ENCODE results near the gene ZNF341.

The ZNF341 gene

GRCh38 chr20:33770005-33770404 is 38.2 kb downstream of the ZNF341 start (continued):
- no peak for TF ChIP-seq ZNF585B (tag by site-specific recombination; IDR thresholded peaks at IDR 0.05)
- no peak for TF ChIP-seq PRDM10 (tag by site-specific recombination; IDR thresholded peaks at IDR 0.05)

- no peaks in the 10 kb centered on the region for H3K4me1 ChIP-seq (ENCODE audit: control insufficient read depth, insufficient read depth, low read length)
- CTCF ChIA-PET, result no interaction called here
- H3K36me3 ChIP-seq (ENCODE audit: control insufficient read depth in 2 of 2, insufficient read depth in 1 of 2, low read length in 2 of 2), result peaks cover 0 to 3% of the 10 kb centered on the region in 2 experiments; a peak in 2 of 3 replicates
- H3K9me3 ChIP-seq (ENCODE audit: control insufficient read depth, insufficient read depth, low read depth, low read length), result no peaks in the 10 kb centered on the region
- no peak overlapping the region for H3K27ac ChIP-seq (ENCODE audit: extremely low read depth, low read depth, low read length)
- TF ChIP-seq ZBTB21 (tag by site-specific recombination; IDR thresholded peaks at IDR 0.05) (peak; percentile 42; the same call in 1 of the 2 replicates), ZNF362 (tag by site-specific recombination; IDR thresholded peaks at IDR 0.05) (peak; percentile 89), ZNF324 (tag by site-specific recombination; IDR thresholded peaks at IDR 0.05) (no peak), ZNF639 (tag by site-specific recombination; IDR thresholded peaks at IDR 0.05) (no peak), ZNF521 (tag by site-specific recombination; IDR thresholded peaks at IDR 0.05) (no peak), ATF2 (tag by site-specific recombination; IDR thresholded peaks at IDR 0.05; ENCODE audit: low read depth) (peak; percentile 57), ZNF629 (tag by site-specific recombination; IDR thresholded peaks at IDR 0.05) (peak; percentile 42; the same call in 1 of the 2 replicates)
- POLR2A ChIA-PET, result no interaction called here
- no peak overlapping the region for H3K4me3 ChIP-seq (ENCODE audit: low read depth, low read length)
Observed at GRCh38 chr20:33771938-33772337, 40.1 kb downstream of the ZNF341 start.

GRCh38 chr20:33772439-33772838 is 40.6 kb downstream of the ZNF341 start:
- Histone ChIP-seq H3K9me3 (ENCODE audit: control insufficient read depth, insufficient read depth, low read depth, low read length) (no peaks in the 10 kb centered on the region), H3K4me3 (ENCODE audit: low read depth, low read length) (no peak overlapping the region), H3K4me1 (ENCODE audit: control insufficient read depth, insufficient read depth, low read length) (no peaks in the 10 kb centered on the region), H3K27ac (ENCODE audit: extremely low read depth, low read depth, low read length) (no peak overlapping the region), H3K36me3 (ENCODE audit: control insufficient read depth in 2 of 2, insufficient read depth in 1 of 2, low read length in 2 of 2) (peaks cover 0 to 3% of the 10 kb centered on the region in 2 experiments; a peak in 2 of 3 replicates)
- POLR2A ChIA-PET, result no interaction called here
- CTCF ChIA-PET, result no interaction called here
- TF ChIP-seq ZFP37 (tag by site-specific recombination; IDR thresholded peaks at IDR 0.05) (no peak), ZFP3 (tag by site-specific recombination; IDR thresholded peaks at IDR 0.05; ENCODE audit: low read depth) (peak; percentile 87)

- ChIA-PET CTCF (no interaction called here), POLR2A (no interaction called here)
- H3K4me1 ChIP-seq (ENCODE audit: control insufficient read depth, insufficient read depth, low read length), result no peaks in the 10 kb centered on the region
- TF ChIP-seq ZNF664 (tag by site-specific recombination; IDR thresholded peaks at IDR 0.05), result no peak
- TF ChIP-seq ZNF670 (tag by site-specific recombination; IDR thresholded peaks at IDR 0.05; ENCODE audit: low read depth), result no peak
- no peak for TF ChIP-seq SALL2 (tag by site-specific recombination; IDR thresholded peaks at IDR 0.05; ENCODE audit: borderline replicate concordance)
- no peak for TF ChIP-seq ZBTB10 (tag by site-specific recombination; IDR thresholded peaks at IDR 0.05)
- no peak for TF ChIP-seq ZNF416 (tag by site-specific recombination; IDR thresholded peaks at IDR 0.05)
- TF ChIP-seq ZNF621 (tag by site-specific recombination; IDR thresholded peaks at IDR 0.05), result no peak
- no peak for TF ChIP-seq ZNF521 (tag by site-specific recombination; IDR thresholded peaks at IDR 0.05)
Observed at GRCh38 chr20:33773412-33774089, 41.8 kb downstream of the ZNF341 start.

More at GRCh38 chr20:33773412-33774089, 41.8 kb downstream of the ZNF341 start:
- Histone ChIP-seq H3K27ac (ENCODE audit: extremely low read depth, low read depth, low read length) (no peak overlapping the region), H3K36me3 (ENCODE audit: control insufficient read depth in 2 of 2, insufficient read depth in 1 of 2, low read length in 2 of 2) (no peaks in the 10 kb centered on the region; a peak in 1 of 3 replicates), H3K9me3 (ENCODE audit: control insufficient read depth, insufficient read depth, low read depth, low read length) (no peaks in the 10 kb centered on the region), H3K4me3 (ENCODE audit: low read depth, low read length) (no peak overlapping the region)

Data from HEK293 (cell line).